Left lung (tissue), 10 donors: Measurements from ENCODE around the gene UNC5CL. TPM values are rescaled to one million over a fixed set of nuclear protein-coding genes. Genes with fewer than 3 reads are reported as not detected.
A peak's percentile ranks its signal among the peaks of the same experiment; 100 is the strongest.

Experiments
- ATAC-seq: fragments of 200-7000 bp; cut with Tn5 transposase; one replicate; pipeline ENCODE4 v1.9.1; 2020; ENCODE audit warnings: moderate library complexity
- DNase-seq, 4 donors: peaks; one replicate each; pipeline ENCODE4 v3.0.0-alpha.2; 2013 to 2020
- H3K27ac ChIP-seq, 2 donors: fragments of 200-600 bp; sonication (generic) in 1 of 2; one replicate each; pipeline versions ENCODE4 v1.5.0 to v1.8.0; 2020 to 2021
- H3K27me3 ChIP-seq, 2 donors: fragments of 200-600 bp; sonication (generic) in 1 of 2; one replicate each; pipeline versions ENCODE4 v1.5.0 to v1.8.0; 2020 to 2021
- H3K36me3 ChIP-seq, 2 donors: fragments of 200-600 bp; sonication (generic) in 1 of 2; one replicate each; pipeline versions ENCODE4 v1.5.0 to v1.8.0; 2020 to 2021
- H3K4me1 ChIP-seq, 2 donors: fragments of 200-600 bp; one replicate each; pipeline ENCODE4 v1.8.0; 2021
- H3K4me3 ChIP-seq, 2 donors: fragments of 200-600 bp; sonication (generic) in 1 of 2; one replicate each; pipeline versions ENCODE4 v1.5.0 to v1.8.0; 2020 to 2021; ENCODE audit warnings: mild to moderate bottlenecking in 1 of 2
- H3K9me3 ChIP-seq, 2 donors: fragments of 200-600 bp; sonication (generic) in 1 of 2; one replicate each; pipeline versions ENCODE4 v1.5.0 to v1.8.0; 2020 to 2021
- CTCF ChIP-seq, 2 donors: fragments of 200-600 bp; sonication (generic) in 1 of 2; IDR thresholded peaks; one replicate each; pipeline versions ENCODE4 v1.5.0 to v1.8.0; 2021; ENCODE audit warnings: antibody characterized with exemption in 2 of 2
- intact Hi-C, 2 donors: fragments of 100-400 bp; cut with DNase I; formaldehyde crosslinking; loops; one replicate each; pipeline versions ENCODE4 v1.11.2 to v1.14.2; 2022
- polyA plus RNA-seq, 6 donors: library from polyadenylated mRNA; unstranded; fragments of 120-200 nt; gene quantifications; one replicate each; pipeline ENCODE4 v1.2.1, GENCODE V29; 2013; ENCODE audit not compliant: insufficient read length in 6 of 6
- total RNA-seq, 2 donors: library from RNA; stranded (reverse); fragmentation: NEBNext Ultra II Directional; extraction: Animal tissue kit (Norgen Biotek cat#: 25700); gene quantifications; one replicate each; pipeline ENCODE4 v1.2.1, GENCODE V29; 2021
- donor health status: DM: no; HTN: yes; CAD: no.
- donor health status: DM: no; HTN: no; CAD: no.

The UNC5CL gene
- total and polyA plus RNA-seq, 8 donors: 2.3 to 11.8 (median 4.8) TPM

DNA sequence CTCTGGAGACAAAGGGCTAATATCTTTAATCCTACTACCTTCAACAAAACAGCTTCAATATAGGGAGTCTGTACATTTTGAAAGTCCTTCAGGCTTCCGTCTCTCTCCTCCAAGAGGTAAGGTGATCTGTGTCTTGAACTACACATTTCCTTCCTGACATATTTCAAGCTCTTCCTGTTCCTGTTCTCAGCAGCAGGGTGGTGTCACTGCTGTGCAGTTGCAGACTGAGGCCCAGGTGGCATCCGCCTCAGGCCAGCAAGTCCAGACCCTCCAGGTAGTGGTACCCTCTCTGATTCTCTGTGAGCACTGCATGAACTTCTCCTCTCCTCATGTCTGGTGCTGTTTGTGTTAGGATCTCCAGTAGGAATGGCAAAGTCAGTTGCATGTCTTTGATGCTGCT is 41.6 kb upstream of the UNC5CL start:
- Histone ChIP-seq H3K9me3 (no peaks in the 10 kb centered on the region), H3K27ac (peak overlapping the region in 1 of 2 donors; percentile 47), H3K4me1 (peaks cover 0 to 43% of the 10 kb centered on the region in 2 donors), H3K4me3 (no peak overlapping the region), H3K36me3 (peaks cover 0 to 50% of the 10 kb centered on the region in 2 donors), H3K27me3 (no peaks in the 10 kb centered on the region)
- intact Hi-C loops: no loop called here
- DNase-seq (no peak), ATAC-seq (no peak)
- no peak for TF ChIP-seq CTCF (IDR thresholded peaks at IDR 0.05)

DNA sequence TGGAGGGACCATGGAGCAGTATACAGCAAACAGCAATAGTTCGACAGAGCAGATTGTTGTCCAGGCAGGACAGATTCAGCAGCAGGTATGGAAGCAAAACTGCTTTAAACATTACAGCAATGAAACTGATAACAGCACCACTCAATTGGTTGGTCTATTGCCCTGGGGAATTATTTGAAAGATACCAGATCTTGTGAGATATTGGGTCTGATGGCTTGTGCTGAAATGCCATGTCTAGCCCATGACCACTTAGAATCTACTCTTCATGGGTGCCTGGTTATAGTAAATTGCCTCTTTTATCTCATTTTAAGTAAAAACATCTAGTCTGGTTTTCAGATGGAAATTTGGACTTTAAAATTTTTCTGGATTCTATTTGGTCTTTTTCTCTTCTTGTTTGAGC is 40.1 kb upstream of the UNC5CL start:
- intact Hi-C loops: no loop called here
- TF ChIP-seq CTCF (IDR thresholded peaks at IDR 0.05): no peak
- DNase-seq: no peak
- no peak for ATAC-seq
- H3K9me3 ChIP-seq: no peaks in the 10 kb centered on the region
- no peak overlapping the region for H3K4me3 ChIP-seq
- no peak overlapping the region for H3K27ac ChIP-seq
- peaks cover 0 to 35% of the 10 kb centered on the region in 2 donors for H3K36me3 ChIP-seq
- H3K4me1 ChIP-seq: peaks cover 8 to 59% of the 10 kb centered on the region in 2 donors
- H3K27me3 ChIP-seq: no peaks in the 10 kb centered on the region

GRCh38 chr6:41078101-41078500 is 39.1 kb upstream of the UNC5CL start:
- intact Hi-C loops: no loop called here

DNA sequence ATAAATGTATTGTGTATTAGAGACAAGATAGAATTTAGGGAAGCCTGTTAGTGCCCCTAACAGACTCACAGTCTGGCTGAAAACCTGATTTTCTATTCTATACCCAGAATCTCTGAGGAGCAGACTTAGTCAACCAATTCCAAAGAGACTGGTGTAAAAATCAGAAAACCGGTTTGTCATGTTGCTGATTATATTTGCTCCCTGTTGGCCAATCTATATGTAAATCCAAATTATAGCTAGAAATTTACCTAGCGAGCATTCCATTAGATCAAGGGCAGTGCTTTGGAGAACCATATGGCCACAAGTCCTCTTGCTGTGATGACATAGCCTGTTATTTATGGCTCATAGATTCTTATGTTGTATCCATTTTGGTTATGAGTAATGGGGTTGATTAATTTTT is 38.5 kb upstream of the UNC5CL start:
- H3K4me3 ChIP-seq: no peak overlapping the region
- ATAC-seq (no peak), DNase-seq (peak in 1 of 4 donors; percentile 21)
- H3K27me3 ChIP-seq: no peaks in the 10 kb centered on the region
- no peaks in the 10 kb centered on the region for H3K9me3 ChIP-seq
- H3K36me3 ChIP-seq: peaks cover 0 to 32% of the 10 kb centered on the region in 2 donors
- TF ChIP-seq CTCF (IDR thresholded peaks at IDR 0.05): no peak
- H3K27ac ChIP-seq: no peak overlapping the region
- H3K4me1 ChIP-seq: peaks cover 11 to 61% of the 10 kb centered on the region in 2 donors
- intact Hi-C loops: no loop called here

More at GRCh38 chr6:41078101-41078500, 39.1 kb upstream of the UNC5CL start:
- no peak for TF ChIP-seq CTCF (IDR thresholded peaks at IDR 0.05)
- Histone ChIP-seq H3K36me3 (peaks cover 0 to 32% of the 10 kb centered on the region in 2 donors), H3K27ac (no peak overlapping the region), H3K4me3 (no peak overlapping the region), H3K27me3 (no peaks in the 10 kb centered on the region), H3K4me1 (peaks cover 11 to 61% of the 10 kb centered on the region in 2 donors), H3K9me3 (no peaks in the 10 kb centered on the region)
- DNase-seq (no peak), ATAC-seq (no peak)

DNA sequence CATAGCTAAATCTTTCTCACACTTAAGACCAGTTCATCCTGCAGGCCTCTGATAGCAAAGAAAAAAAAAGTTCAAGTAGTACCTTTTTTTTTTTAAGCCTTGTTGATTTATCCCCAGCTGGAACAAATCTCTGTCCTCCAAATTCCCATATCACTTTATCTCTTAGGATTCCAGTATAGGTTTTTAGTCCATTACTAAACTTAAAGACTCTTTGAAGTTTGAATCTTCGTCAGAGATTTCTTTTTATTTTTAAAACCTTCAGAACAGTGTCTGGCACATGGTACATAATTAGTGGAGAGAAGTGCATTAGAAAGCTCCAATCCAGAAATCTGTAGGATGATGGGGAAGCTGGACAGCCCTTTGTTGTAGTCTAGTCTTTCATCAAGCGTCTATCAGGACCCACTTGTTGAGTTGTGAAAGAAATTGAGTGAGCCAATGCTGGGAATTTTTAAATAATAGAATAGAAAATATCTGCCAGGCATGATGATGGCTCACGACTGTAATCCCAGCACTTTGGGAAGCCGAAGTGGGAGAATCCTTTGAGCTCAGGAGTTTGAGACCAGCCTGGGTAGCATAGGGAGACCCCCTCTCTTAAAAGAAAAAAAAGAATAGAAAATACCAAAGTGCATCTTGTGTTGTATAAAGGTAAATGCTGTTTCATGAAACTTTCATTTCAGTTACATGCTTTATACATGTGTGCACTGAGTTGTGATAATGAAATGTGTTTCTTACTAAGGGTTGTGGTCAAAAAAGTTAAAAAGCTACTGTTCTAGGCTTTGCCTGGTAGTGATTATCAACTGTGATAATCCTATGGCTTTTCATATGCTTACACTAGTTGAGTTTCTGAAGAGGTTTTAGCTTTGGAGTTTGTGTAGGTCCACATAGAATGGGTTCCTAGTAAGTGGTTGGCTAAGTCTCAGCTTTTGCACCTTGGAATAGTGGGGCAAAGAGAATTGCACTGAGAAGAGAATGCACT is 36.9 kb upstream of the UNC5CL start:
- DNase-seq (no peak), ATAC-seq (no peak)
- Histone ChIP-seq H3K36me3 (peaks cover 0 to 21% of the 10 kb centered on the region in 2 donors), H3K9me3 (no peaks in the 10 kb centered on the region), H3K4me1 (peaks cover 11 to 65% of the 10 kb centered on the region in 2 donors), H3K27ac (peak overlapping the region in 1 of 2 donors; percentile 100), H3K27me3 (no peaks in the 10 kb centered on the region), H3K4me3 (no peak overlapping the region)
- intact Hi-C loops: no loop called here
- no peak for TF ChIP-seq CTCF (IDR thresholded peaks at IDR 0.05)
